GM12872 (cell line): Measurements from ENCODE around the gene MRPS22.

ENCODE experiments used
- TF ChIP-seq, protein P1 (sequence below): IDR thresholded peaks from 3 replicates; pipeline ENCODE4 v1.5.1; 2011; ENCODE audit warnings: low read depth, mild to moderate bottlenecking, low read length, moderate library complexity; ENCODE audit not compliant: insufficient read depth

The MRPS22 gene

GRCh38 chr3:139355891-139356290, 12.1 kb downstream of the MRPS22 start:
- TF ChIP-seq, protein P1, sequence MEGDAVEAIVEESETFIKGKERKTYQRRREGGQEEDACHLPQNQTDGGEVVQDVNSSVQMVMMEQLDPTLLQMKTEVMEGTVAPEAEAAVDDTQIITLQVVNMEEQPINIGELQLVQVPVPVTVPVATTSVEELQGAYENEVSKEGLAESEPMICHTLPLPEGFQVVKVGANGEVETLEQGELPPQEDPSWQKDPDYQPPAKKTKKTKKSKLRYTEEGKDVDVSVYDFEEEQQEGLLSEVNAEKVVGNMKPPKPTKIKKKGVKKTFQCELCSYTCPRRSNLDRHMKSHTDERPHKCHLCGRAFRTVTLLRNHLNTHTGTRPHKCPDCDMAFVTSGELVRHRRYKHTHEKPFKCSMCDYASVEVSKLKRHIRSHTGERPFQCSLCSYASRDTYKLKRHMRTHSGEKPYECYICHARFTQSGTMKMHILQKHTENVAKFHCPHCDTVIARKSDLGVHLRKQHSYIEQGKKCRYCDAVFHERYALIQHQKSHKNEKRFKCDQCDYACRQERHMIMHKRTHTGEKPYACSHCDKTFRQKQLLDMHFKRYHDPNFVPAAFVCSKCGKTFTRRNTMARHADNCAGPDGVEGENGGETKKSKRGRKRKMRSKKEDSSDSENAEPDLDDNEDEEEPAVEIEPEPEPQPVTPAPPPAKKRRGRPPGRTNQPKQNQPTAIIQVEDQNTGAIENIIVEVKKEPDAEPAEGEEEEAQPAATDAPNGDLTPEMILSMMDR: no peak

DNA sequence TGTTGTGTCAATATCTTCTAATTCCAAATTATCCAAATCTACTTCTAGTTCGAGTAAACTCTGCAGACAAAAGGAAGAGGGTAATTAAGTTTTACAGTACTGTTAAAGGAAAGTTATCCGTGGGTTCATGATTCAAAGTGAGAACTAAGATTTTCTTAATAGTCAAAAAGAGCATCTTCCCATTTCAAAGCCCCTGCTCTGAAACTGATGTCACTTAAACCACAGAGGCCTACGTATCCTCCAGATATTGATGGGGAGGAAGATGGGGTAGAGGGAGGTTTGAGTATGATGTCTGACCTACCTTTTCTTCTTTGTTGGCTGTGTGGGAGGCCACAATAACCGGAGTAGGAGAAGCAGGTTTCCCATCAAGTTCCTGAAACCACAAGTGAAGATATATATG, 14.1 kb downstream of the MRPS22 start:
- TF ChIP-seq, protein P1: no peak

GRCh38 chr3:139358841-139359562, 15.2 kb downstream of the MRPS22 start:
- TF ChIP-seq, protein P1: no peak

DNA sequence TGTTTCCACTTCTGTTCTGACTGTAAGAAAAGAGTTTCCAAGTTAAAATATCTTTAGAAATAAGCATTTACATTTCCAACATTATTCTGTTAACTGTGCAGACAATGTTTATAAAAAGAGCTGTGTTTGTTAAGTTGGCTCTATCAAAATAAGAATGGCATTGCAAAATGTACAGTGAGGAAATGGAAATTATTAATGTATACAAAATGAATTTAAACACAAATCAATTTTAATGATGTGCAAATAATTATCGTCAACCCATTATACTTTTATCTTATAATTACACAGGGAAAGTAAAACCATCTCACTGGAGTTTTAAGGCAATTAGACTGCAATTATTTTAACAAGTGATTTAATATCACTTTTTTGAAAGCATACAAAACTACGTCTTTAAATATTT, 17.5 kb downstream of the MRPS22 start:
- TF ChIP-seq, protein P1: no peak

DNA sequence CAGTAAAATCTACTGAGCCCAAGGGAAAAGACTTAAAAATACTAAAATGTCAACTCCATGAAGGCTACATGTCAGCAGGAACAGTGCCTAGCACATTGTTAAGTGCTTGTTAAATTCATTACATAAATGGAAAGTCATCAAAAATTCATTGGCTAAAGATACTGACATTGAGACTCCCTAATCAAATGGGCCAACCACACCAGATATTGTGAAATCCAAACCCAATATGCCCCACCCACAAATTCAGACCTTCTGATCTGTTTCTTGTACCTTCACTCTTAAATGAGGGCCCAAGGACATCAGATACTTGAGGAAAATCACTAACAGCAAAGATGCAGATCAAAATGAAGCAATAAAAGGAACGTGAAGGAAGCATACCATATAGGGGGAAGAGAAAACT, 20.7 kb downstream of the MRPS22 start:
- TF ChIP-seq, protein P1: no peak

DNA sequence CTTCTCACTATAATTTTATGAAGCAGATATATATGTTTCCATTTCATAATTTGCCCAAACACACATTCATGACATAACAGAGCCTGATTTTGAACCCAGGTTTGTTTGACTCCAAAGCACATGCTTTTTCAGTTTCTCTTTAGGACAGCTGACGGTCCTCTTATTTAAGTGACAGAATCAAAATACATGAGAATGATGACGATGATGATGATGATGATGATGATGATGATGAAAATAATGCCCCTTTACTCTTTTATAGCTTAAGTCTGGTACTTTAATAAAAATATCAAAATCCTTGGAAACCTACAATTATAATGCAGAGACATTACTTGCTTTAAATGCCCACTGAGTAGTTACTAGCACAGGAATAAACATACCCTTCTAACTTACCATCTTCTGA, 30.3 kb downstream of the MRPS22 start:
- TF ChIP-seq, protein P1: no peak

DNA sequence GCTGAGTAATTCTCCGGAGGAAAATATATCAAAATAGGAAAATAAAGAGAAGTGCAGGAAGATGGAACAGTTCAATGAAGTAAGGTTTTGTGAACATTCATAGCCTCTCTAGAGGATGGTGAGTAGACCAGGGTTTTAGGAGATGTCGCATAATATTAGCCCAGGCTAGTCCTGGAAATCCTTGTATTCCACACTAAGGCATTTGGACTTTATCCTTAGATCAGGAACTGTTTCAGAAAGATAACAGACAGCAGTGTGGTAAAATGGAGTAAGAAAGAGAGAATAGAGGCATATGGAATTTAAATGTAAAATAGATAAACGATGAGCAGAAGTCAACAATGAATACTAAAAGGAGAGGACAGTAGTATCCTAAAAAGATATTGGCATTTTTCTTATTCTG, 33.6 kb downstream of the MRPS22 start:
- TF ChIP-seq, protein P1: no peak
